Hematopoietic multipotent progenitor cell treated with erythropoietin and hydrocortisone succinate and interleukin-3 and kit ligand, for 15 days (in vitro differentiated cells): ENCODE results near the gene ADPRM.

ENCODE experiments used
- DNase-seq: peaks from one replicate; pipeline ENCODE4 v3.0.0-alpha.2; 2015; ENCODE audit warnings: low spot score

ADPRM gene

DNA sequence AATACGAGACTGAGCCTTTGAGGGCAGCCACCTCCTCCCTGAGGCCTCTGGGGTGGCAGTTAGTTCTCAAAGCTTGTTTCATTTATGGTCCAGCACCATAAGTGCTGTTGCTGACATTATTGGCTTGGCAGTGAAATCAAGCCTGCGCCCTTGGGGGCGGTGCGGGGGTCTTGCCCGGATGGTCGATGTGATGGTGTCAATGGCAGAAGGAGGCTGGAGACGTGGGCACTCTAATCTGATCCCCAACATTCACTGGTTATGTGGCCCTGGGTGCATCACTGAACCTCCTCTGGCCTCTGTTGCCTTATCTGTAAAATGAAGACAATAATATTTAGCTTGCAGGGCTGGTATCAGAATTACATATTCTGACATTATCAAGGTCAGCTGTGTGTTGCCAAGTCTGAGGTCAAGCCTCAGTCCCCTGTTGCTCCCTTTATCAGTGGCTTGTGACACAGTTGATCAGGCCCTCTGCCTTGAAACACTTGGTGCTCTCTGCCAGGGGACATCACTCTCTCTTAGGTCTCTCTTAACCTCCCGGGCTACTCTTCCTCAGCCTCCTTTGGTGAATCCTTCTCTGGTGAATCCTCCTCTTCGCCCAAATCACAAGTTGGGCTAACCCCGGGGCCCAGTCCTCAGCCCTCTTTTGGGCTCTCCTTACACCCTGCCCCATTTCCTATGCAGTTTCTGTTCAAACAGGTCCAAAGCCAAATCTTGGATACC is 44.2 kb downstream of the ADPRM start:
- no peak for DNase-seq

DNA sequence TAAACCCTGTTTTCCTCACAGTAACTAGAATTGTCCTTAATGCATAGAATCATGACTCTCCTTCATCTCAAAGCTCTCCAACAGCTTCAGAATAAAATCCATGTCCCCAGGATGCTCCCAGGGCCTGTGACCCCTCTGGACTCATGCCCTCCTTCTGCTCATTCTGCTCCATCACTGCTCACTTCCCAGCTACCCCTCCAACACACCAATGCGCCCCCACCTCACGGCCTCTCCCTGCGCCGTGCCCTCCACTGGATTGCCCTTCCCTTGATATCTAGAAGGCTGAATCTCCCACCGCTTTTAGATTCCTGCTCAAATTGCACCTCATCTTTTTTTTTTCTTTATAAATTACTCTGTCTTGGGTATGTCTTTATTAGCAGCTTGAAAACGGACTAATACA is 45.0 kb downstream of the ADPRM start:
- DNase-seq: no peak

DNA sequence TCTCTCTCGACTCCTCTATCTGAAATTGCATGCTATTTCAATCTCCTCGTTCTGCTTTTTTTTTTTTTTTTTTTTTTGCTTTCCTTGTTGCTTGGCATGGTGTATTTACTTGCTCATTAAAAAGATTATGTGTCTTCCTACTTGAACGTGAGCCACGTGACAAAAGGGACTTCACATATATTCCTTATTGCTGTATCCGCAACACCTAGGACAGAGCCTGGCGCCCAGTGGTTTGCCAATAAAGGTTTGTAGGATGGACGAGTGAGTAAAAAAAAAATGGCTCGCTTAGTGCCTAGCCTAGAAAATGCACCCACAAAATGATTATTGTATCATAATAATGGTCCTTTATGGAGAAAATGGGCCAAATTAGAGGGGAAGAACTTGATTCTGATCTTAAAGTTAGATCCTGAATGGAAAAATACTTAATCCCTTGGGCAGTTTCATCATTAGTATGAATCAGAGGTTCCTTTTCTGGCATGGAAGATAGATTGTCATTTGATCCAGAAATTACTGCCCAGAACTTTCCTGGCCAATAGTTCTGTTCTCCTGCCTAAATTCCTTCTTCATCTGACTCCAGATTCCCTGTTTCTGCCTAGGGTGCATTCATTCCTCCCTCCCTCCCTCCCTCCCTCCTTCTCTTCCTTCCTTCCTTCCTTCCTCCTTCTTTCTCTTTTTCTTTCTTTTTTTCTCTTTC is 46.1 kb downstream of the ADPRM start:
- no peak for DNase-seq

DNA sequence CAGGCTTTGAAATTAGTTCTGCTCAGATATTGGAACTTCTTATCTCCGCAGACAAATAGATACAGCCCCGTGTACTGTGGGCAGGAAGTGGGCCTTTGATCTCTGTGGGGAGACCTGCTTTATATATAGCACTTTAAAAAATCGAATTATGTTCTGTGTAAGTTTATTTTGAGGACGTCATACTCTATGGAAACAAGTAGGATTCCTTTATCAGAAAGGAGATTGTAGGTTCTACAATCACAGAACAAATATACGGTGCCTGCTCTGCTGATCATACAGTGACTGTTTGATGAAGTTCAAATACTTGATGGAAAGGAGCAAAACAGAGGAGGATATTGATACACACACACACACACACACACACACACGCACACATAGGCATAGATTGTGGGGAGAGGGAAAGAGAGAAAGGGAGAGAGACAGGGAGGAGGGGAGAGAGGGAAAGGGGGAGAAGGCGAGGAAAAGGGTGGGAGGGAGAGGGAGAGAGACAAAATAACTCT is 47.2 kb downstream of the ADPRM start:
- no peak for DNase-seq

DNA sequence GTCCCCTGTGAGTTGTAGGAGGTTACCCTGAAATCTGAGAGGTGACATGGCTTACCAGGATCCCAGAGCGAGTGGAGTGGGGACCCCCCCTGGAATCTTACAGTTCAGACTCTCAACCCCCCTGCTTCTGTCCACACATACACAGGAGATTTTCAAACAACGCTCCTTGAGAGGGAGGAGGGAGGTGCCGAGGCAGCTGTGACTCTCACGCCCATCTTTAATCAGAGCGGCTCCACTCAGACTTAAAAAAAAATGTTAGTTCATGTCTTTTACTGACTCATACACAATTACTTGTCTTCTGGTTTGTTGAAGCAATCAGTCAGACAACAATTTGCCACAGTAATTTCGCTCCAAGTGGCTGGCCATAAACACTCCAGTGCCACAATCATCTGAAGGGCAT is 47.8 kb downstream of the ADPRM start:
- no peak for DNase-seq

DNA sequence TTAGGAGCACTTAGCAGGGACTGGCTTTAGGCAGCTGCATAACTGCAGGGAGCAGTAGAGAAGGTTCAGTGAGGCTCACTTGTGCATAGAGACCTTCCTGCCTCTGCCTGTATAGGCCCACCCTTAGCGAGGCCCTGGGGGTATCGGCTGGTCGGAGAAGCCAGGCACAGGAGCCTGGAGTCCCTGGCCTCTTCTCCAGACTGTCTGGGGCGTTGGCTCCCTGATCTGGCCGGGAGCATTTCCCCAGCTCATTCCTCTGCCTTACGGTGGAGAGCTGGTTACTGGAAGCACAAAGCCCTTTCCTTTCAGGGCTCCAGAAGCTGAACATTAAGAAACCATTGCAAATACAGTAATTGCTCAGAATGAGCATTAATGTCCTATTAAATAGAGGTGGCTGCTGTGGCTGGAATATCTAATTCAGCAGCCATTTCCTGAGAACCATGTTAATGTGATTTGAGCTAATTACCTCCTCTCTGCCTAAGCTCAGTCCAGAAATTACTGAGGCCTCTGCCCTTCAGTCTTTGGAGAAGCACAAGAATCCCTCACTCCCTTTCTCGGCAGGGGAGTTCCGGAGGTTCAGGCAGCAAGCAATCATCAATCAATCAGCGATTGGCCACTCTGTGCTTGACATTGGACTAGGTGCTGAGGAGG is 51.3 kb downstream of the ADPRM start:
- no peak for DNase-seq

DNA sequence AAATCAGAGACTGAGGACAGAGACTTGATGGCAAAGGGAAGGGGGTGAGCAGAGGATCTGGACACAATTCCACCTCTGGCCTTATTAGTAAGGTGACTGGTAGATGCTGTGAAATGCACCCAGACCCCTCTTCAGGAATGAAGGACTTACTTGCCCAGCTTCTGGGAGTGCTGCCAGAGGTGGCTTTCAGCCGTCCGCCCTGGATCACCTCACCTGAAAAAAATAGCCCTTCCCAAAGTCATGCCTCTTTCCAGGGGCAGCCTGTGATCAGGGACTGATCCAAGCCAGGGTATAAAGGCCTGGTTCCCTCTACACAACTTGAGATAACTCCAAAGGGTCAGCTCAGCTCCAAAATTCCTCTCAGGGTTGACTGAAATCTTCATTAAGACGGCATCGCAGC is 52.8 kb downstream of the ADPRM start:
- DNase-seq: no peak

DNA sequence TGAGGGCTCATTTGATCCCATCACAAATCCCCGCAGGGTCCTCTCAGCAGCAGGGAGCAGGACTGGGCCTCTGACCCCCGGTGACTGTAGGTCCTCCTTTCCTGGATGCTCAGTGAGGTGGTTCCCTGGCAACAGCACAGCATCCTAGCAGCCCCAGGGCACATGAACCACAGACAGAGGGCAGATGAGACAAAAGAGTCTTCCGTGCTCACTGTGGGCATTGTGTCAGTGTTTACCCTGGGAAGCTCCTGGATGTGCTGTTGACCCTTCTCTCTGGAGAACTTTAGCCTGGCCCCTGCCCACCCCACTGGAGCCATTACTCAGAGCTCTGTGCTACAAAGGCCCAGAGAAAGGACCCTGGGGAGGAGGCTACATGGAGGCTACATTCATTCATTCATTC is 54.2 kb downstream of the ADPRM start:
- no peak for DNase-seq

DNA sequence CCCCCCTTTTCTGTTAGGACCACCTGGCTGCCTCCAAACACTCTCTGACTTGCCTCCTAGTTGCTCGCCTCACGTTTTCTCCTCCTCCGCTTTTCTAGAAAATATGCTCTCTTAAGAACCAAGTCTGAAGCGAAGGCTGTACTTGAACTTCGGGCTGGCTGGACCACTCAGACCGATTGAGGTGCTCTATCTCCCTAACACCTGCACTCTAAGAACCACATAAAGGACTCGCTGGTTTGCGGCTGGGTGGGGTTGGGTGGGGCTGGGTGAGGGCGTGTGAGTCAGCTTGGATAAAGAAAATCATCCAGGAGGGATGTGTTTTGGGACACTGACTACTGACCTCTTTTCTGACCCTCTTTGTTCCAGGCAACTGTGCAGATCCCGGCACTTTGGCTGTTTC is 55.3 kb downstream of the ADPRM start:
- DNase-seq: no peak

DNA sequence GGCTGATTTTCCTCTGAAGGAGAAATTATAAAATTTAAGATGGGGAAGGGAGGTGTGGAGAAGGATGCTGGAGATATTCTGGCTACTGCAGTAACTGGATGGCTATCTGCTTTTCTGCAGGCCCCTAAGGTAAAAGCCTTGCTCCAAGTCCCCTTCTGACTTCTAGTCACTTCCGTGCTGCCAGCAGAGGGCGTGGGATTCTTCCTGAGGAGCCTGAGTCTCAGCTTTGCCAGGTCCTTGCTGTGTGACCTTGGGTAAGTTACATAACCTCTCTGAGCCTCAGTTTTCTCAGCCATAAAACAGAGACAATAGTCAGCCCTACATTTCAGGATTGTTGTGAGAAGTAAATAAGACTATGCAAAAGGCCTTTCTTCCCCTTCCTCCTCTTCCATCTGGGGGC is 56.7 kb downstream of the ADPRM start:
- DNase-seq: peak; percentile 11

DNA sequence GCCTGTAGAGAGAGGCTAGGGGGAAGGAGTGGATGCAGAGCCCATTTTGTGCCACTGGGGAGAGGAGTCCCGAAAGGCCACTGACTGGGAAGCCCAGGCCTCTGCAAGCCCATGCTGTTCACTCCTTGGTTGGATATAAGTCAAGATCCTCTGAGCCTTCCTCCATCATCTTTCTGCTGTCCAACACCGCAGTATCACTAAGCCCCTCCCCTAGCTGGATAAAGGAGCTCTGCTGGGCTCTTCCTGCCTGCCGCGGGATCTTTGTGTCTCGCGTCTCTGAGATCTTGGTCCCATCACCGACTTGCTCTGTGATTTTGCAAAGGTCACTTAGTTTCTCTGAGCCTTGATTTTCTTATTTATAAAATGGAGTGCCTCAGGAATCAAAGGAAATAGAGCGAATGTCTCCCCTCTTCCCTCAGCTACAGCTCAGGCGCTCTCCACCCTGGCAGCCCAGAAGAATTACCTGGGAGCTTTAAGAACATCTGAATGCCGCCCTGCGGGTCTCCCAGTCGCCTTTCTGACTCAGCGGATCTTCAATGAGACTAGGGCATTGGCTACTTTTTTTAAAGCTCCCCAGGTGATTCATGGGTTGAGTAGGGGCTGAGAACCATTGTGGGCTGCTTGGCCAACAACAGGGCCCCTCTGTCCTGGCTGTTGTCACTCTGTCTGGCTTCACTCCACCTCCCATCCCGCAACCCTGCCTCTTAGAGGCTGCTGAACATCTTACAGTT is 57.6 kb downstream of the ADPRM start:
- no peak for DNase-seq

DNA sequence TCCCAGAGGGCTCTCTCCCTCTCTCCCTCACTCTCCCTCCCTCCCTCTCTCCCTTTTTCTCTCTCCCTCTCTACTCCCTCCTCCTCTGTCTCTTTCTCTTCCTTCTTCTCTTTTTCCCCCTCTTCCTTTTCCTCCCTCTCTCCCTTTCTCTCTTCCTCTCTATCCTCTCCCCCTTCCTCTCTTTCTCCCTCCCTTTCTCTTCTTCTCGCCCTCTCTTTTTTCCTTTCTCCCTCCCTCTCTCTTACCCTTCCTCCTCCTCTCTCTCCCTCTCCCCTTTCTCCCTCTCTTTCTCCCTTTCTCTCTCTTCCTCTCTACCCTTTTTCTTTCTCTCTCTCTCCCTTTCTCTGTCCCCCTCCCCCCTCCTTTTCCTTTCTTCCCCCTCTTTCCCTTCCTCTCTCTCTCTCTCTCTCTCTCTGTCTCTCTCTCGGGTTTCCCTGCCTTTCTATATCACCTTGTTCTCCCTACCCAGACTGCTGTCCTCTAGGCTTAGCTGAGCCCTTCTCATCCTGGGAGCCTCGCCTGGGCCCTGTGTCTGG is 58.3 kb downstream of the ADPRM start:
- no peak for DNase-seq

DNA sequence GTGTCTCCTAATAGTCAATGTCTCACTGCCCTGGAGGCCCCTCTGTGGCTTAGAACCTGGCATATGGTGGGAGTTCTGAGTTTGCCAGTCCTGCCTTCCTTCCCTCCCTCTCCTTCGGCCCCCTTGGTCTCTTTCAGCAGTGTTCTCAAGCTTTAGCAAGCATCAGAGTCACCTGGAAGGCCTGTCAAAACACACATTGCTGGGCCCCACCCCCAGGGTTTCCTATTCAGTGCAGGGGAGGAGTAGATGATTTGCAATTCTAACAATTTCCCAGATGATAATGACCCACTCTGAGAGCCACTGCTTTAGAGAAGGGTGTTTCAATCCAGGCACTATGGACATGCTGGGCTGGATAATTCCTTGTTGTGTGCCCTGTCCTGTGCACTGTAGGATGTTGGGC is 58.8 kb downstream of the ADPRM start:
- no peak for DNase-seq

DNA sequence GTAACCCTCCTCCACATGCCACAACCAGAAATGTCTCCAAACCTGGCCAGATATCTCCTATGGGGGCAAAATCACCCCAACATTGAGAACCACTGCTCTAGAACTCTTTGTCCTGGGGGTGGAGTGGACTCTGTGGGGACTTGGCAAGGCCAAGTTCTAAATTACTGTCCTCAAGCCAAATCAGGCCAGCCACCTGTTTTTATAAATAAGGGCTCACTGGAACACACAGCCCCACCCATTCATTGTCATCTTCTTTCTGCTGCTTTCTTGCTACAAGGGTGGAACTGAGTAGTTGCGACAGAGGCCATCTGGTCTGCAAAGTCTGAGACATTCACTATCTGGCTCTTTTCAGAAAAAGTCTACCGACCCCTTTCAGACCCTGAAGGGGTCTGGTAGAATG is 59.2 kb downstream of the ADPRM start:
- no peak for DNase-seq

DNA sequence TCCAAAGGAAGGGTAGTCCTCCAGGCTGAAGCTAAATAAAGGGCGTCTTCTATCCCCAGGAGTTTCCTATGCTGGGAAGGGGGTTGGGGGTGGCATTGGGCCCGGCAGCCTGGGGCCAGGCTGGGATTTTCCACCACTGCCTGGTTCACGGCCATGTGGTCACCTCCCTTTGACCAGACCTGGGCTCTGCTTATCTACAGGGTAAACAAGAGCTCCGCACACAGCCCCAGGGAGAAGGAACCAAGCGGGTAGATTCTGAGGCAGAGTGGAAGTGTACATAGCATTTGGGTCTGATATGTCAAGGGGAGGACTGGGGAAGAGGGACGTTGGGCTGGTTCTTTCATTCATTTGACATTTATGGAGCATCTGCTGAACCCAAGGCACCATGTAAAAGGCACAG is 59.7 kb downstream of the ADPRM start:
- no peak for DNase-seq

DNA sequence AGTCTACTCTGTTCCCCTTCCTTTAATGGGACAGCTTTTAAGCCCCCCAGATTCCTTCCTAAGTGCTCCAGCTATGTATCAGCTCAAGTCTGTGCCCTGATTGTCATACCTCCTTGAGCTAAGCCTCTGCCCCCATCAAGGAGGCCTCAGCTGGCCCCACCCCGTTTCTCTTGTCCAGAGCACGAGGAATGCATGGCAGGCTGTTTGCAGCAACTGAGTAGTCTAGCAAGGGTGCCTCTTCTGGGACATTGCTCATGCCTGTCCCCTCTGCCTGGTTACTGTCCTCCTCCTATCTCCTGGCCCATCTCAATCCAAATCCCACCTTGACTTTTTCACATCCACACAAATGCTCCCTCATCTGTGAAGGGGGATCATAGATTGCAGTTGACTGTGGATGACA is 60.3 kb downstream of the ADPRM start:
- no peak for DNase-seq

DNA sequence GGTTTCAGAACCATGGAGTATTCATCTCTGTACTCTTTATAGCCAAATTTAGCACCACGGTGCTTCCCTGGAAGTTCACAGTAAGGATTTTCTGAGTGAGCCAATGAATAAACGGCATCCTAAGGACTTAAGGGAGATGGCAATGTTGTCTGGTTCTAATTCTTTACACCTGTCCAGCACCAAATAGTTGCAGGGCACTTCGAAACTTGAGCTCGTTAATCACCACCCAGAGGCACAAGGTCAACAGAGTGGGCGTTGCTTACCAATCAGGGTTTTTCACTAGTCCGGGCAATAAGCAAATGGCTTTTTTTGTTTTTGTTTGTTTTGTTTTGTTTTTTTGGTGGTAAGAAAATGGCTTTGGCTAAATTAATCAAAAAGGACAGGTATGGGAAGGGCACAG is 60.7 kb downstream of the ADPRM start:
- DNase-seq: no peak
